RPMI8226 (cell line): ENCODE data around the gene KRIT1.

Experiments used
- DNase-seq: peaks from one replicate; pipeline ENCODE4 v3.0.0-alpha.2; 2015

Gene KRIT1

GRCh38 chr7:92150450-92151017, 95.2 kb downstream of the KRIT1 start:
- no peak for DNase-seq

GRCh38 chr7:92149736-92150239, 95.9 kb downstream of the KRIT1 start:
- DNase-seq, result no peak
